K562 (cell line): ENCODE measurements around the gene GYS1. TPM values are rescaled to one million over a fixed set of nuclear protein-coding genes. Genes with fewer than 3 reads are reported as not detected.
A peak's percentile ranks its signal among the peaks of the same experiment; 100 is the strongest.

Experiments used
- ATF6 ChIP-seq: sonication (generic); formaldehyde crosslinking; IDR thresholded peaks from 2 replicates; pipeline ENCODE4 v1.4.0; 2020; ENCODE audit warnings: mild to moderate bottlenecking, missing genetic modification reagents
- CBFA2T2 ChIP-seq: fragments of 450-650 bp; conservative IDR thresholded peaks from 2 replicates; pipeline ENCODE4 v1.6.1; 2017; ENCODE audit warnings: mild to moderate bottlenecking
- E2F6 ChIP-seq, 2 experiments: IDR thresholded peaks; 2 replicates each; pipeline ENCODE4 v1.6.1; 2011; ENCODE audit warnings: borderline replicate concordance in 1 of 2, control low read depth in 1 of 2, low read depth in 1 of 2, low read length in 1 of 2, mild to moderate bottlenecking in 1 of 2, mixed read lengths in 1 of 2, moderate library complexity in 1 of 2; ENCODE audit not compliant: insufficient read depth in 1 of 2, insufficient read length in 1 of 2, poor library complexity in 1 of 2, severe bottlenecking in 1 of 2; ENCODE audit errors: extremely low read depth in 1 of 2
- E2F8 ChIP-seq: fragments of 450-650 bp; IDR thresholded peaks from 2 replicates; pipeline ENCODE4 v1.7.1; 2018; ENCODE audit warnings: mild to moderate bottlenecking, low read depth; ENCODE audit not compliant: partially characterized antibody
- EP400 ChIP-seq: fragments of 450-650 bp; IDR thresholded peaks from 2 replicates; pipeline ENCODE4 v1.6.1; 2017; ENCODE audit warnings: antibody characterized with exemption, mild to moderate bottlenecking, moderate library complexity
- KAT7 ChIP-seq: sonication (generic); formaldehyde crosslinking; IDR thresholded peaks from 2 replicates; pipeline ENCODE4 v1.8.0; 2022; ENCODE audit warnings: missing genetic modification reagents, mild to moderate bottlenecking, borderline replicate concordance
- KAT8 ChIP-seq: fragments of 450-650 bp; IDR thresholded peaks from 2 replicates; pipeline ENCODE4 v1.6.1; 2016; ENCODE audit warnings: low read depth, mild to moderate bottlenecking
- MBD2 ChIP-seq: sonication (generic); IDR thresholded peaks from 2 replicates; pipeline ENCODE4 v1.6.1; 2016; ENCODE audit warnings: low read depth, borderline replicate concordance
- POLR3G ChIP-seq: IDR thresholded peaks from 2 replicates; pipeline ENCODE4 v1.6.1; 2011; ENCODE audit not compliant: insufficient read length, insufficient replicate concordance; ENCODE audit errors: extremely low read depth
- SMARCA4 ChIP-seq: fragments of 450-650 bp; IDR thresholded peaks from 2 replicates; pipeline ENCODE4 v1.6.1; 2016
- SMARCE1 ChIP-seq: fragments of 450-650 bp; IDR thresholded peaks from 2 replicates; pipeline ENCODE4 v1.7.1; 2016; ENCODE audit warnings: mild to moderate bottlenecking
- ZNF165 ChIP-seq: fragments of 250-450 bp; sonication (Bioruptor Pico); IDR thresholded peaks from 2 replicates; pipeline ENCODE4 v1.4.0; 2020; ENCODE audit warnings: borderline replicate concordance
- ZNF586 ChIP-seq: fragments of 450-650 bp; formaldehyde crosslinking; conservative IDR thresholded peaks from 2 replicates; pipeline ENCODE4 v1.4.0; 2020; ENCODE audit warnings: mild to moderate bottlenecking, moderate library complexity
- ZNF696 ChIP-seq: fragments of 250-450 bp; sonication (Bioruptor Pico); conservative IDR thresholded peaks from 2 replicates; pipeline ENCODE4 v1.4.0; 2020; ENCODE audit warnings: mild to moderate bottlenecking, moderate library complexity
- ZNF830 ChIP-seq: fragments of 250-450 bp; sonication (Bioruptor Pico); IDR thresholded peaks from 2 replicates; pipeline ENCODE4 v1.5.0; 2021; ENCODE audit warnings: mild to moderate bottlenecking
- polyA plus RNA-seq, 8 experiments: library from polyadenylated mRNA; depleted of rRNA in 4 of 8; stranded (reverse) in 5 of 8; unstranded in 3 of 8; fragments of >200 nt; fragmentation: Nextera tagmentation in 2 of 8; fragmentation: Illumina TruSeq in 1 of 8; extraction: Ambion mirVana in 2 of 8; extraction: Trizol in 1 of 8; gene quantifications; 2 replicates each; pipeline versions ENCODE4 v1.2.1 to v1.2.3, GENCODE V29; 2011 to 2014; ENCODE audit warnings: inconsistent platforms in 1 of 8, missing spikeins in 1 of 8
- total RNA-seq, 7 experiments: library from RNA; depleted of rRNA in 6 of 7; stranded (reverse); fragments of >200 nt in 6 of 7; fragmentation: Illumina TruSeq in 2 of 7; extraction: Trizol in 2 of 7; gene quantifications; 2 replicates each; pipeline versions ENCODE4 v1.2.1 to v1.2.3, GENCODE V29; 2011 to 2021; ENCODE audit warnings: low replicate concordance in 1 of 7
- TF ChIP-seq, protein P1 (sequence below): sonication (generic); formaldehyde crosslinking; IDR thresholded peaks from 2 replicates; pipeline ENCODE4 v1.8.0; 2022; ENCODE audit warnings: mild to moderate bottlenecking, missing genetic modification reagents
- TF ChIP-seq, protein P2 (sequence below): fragments of 450-650 bp; IDR thresholded peaks from 2 replicates; pipeline ENCODE4 v1.6.1; 2016
- TF ChIP-seq, protein P3 (sequence below): fragments of 450-650 bp; IDR thresholded peaks from 2 replicates; pipeline ENCODE4 v1.6.1; 2018; ENCODE audit warnings: mild to moderate bottlenecking, low read depth; ENCODE audit not compliant: partially characterized antibody

Gene GYS1
- total and polyA plus RNA-seq, 9 of the 15 experiments (the other 6 are each of a cell fraction or from before 2014, with no cell fraction given), result 1.9 to 31.1 (median 15.2) TPM

- TF ChIP-seq, protein P1, sequence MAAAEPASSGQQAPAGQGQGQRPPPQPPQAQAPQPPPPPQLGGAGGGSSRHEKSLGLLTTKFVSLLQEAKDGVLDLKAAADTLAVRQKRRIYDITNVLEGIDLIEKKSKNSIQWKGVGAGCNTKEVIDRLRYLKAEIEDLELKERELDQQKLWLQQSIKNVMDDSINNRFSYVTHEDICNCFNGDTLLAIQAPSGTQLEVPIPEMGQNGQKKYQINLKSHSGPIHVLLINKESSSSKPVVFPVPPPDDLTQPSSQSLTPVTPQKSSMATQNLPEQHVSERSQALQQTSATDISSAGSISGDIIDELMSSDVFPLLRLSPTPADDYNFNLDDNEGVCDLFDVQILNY (CRISPR knock-in tag), result no peak
- TF ChIP-seq E2F6 (IDR thresholded peaks at IDR 0.05; ENCODE audit: borderline replicate concordance in 1 of 2, extremely low read depth in 1 of 2, insufficient read depth in 1 of 2, insufficient read length in 1 of 2, low read depth in 1 of 2, low read length in 1 of 2, poor library complexity in 1 of 2, severe bottlenecking in 1 of 2) (no peak), EP400 (0 out of 2 replicates have a peak, but pooled peaks have one; percentile 19), KAT7 (CRISPR knock-in tag) (no peak), ZNF165 (no peak), ATF6 (CRISPR knock-in tag) (no peak), ZNF696 (CRISPR knock-in tag) (no peak), SMARCE1 (no peak), E2F8 (no peak), POLR3G (no peak), MBD2 (peak; percentile 89), CBFA2T2 (peak; percentile 38), KAT8 (no peak), SMARCA4 (no peak), ZNF586 (CRISPR knock-in tag) (no peak), ZNF830 (CRISPR knock-in tag) (no peak)
- TF ChIP-seq, protein P2, sequence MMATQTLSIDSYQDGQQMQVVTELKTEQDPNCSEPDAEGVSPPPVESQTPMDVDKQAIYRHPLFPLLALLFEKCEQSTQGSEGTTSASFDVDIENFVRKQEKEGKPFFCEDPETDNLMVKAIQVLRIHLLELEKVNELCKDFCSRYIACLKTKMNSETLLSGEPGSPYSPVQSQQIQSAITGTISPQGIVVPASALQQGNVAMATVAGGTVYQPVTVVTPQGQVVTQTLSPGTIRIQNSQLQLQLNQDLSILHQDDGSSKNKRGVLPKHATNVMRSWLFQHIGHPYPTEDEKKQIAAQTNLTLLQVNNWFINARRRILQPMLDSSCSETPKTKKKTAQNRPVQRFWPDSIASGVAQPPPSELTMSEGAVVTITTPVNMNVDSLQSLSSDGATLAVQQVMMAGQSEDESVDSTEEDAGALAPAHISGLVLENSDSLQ, result peak; percentile 97
- TF ChIP-seq, protein P3, sequence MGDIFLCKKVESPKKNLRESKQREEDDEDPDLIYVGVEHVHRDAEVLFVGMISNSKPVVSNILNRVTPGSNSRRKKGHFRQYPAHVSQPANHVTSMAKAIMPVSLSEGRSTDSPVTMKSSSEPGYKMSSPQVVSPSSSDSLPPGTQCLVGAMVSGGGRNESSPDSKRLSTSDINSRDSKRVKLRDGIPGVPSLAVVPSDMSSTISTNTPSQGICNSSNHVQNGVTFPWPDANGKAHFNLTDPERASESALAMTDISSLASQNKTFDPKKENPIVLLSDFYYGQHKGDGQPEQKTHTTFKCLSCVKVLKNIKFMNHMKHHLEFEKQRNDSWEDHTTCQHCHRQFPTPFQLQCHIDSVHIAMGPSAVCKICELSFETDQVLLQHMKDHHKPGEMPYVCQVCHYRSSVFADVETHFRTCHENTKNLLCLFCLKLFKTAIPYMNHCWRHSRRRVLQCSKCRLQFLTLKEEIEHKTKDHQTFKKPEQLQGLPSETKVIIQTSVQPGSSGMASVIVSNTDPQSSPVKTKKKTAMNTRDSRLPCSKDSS, result no peak
Observed at GRCh38 chr19:48918801-48919247, 74.3 kb downstream of the GYS1 start (continued).
